Measurements from ENCODE around the gene BSN.

Gene BSN

GRCh38 chr3:49711489-49711888, 157.2 kb downstream of the BSN start:
- Histone ChIP-seq H3K9me3 (ENCODE audit: insufficient read depth, low read length) (no peaks in the 10 kb centered on the region), H3K79me2 (ENCODE audit: insufficient read depth, low read length) (no peaks in the 10 kb centered on the region), H3F3A (ENCODE audit: insufficient read depth) (no peaks in the 10 kb centered on the region), H2AFZ (ENCODE audit: low read depth, low read length, severe bottlenecking) (no peak overlapping the region), H3K9me2 (replicated peaks; ENCODE audit: insufficient read depth, low read length) (no peaks in the 10 kb centered on the region), H3K9ac (ENCODE audit: low read length) (no peak overlapping the region), H3K27ac (ENCODE audit: low read depth, low read length) (no peak overlapping the region), H3K27me3 (ENCODE audit: low read length) (no peaks in the 10 kb centered on the region), H3K4me2 (ENCODE audit: low read depth, low read length, poor library complexity, severe bottlenecking) (no peak overlapping the region), H4K20me1 (ENCODE audit: low read depth, low read length) (no peaks in the 10 kb centered on the region), H3K4me3 (ENCODE audit: insufficient read depth, low read length, poor library complexity, severe bottlenecking) (no peak overlapping the region), H3K36me3 (ENCODE audit: low read length) (no peaks in the 10 kb centered on the region)
- TF ChIP-seq EZH2phosphoT487 (conservative IDR thresholded peaks at IDR 0.05; ENCODE audit: low read length) (no peak), CTCF (IDR thresholded peaks at IDR 0.05; ENCODE audit: insufficient read depth, low read length, poor library complexity, severe bottlenecking) (no peak)

- no peaks in the 10 kb centered on the region for H3K9me3 ChIP-seq (ENCODE audit: insufficient read depth, low read length)
- H3K79me2 ChIP-seq (ENCODE audit: insufficient read depth, low read length), result no peaks in the 10 kb centered on the region
- no peak overlapping the region for H3K4me2 ChIP-seq (ENCODE audit: low read depth, low read length, poor library complexity, severe bottlenecking)
- no peak overlapping the region for H2AFZ ChIP-seq (ENCODE audit: low read depth, low read length, severe bottlenecking)
- H3K9ac ChIP-seq (ENCODE audit: low read length), result no peak overlapping the region
- no peak overlapping the region for H3K4me3 ChIP-seq (ENCODE audit: insufficient read depth, low read length, poor library complexity, severe bottlenecking)
- no peaks in the 10 kb centered on the region for H4K20me1 ChIP-seq (ENCODE audit: low read depth, low read length)
- H3K27me3 ChIP-seq (ENCODE audit: low read length), result no peaks in the 10 kb centered on the region
- no peaks in the 10 kb centered on the region for H3K36me3 ChIP-seq (ENCODE audit: low read length)
- no peaks in the 10 kb centered on the region for H3K9me2 ChIP-seq (replicated peaks; ENCODE audit: insufficient read depth, low read length)
- H3F3A ChIP-seq (ENCODE audit: insufficient read depth), result no peaks in the 10 kb centered on the region
- TF ChIP-seq CTCF (IDR thresholded peaks at IDR 0.05; ENCODE audit: insufficient read depth, low read length, poor library complexity, severe bottlenecking) (no peak), EZH2phosphoT487 (conservative IDR thresholded peaks at IDR 0.05; ENCODE audit: low read length) (no peak)
- H3K27ac ChIP-seq (ENCODE audit: low read depth, low read length), result no peak overlapping the region
These were observed 157.9 kb downstream of the BSN start for GRCh38 chr3:49712166-49712565.

- Histone ChIP-seq H3K4me3 (ENCODE audit: insufficient read depth, low read length, poor library complexity, severe bottlenecking) (no peak overlapping the region), H3K79me2 (ENCODE audit: insufficient read depth, low read length) (no peaks in the 10 kb centered on the region), H3K27me3 (ENCODE audit: low read length) (no peaks in the 10 kb centered on the region), H3K9me3 (ENCODE audit: insufficient read depth, low read length) (no peaks in the 10 kb centered on the region), H3K27ac (ENCODE audit: low read depth, low read length) (no peak overlapping the region), H3K4me2 (ENCODE audit: low read depth, low read length, poor library complexity, severe bottlenecking) (no peak overlapping the region), H4K20me1 (ENCODE audit: low read depth, low read length) (no peaks in the 10 kb centered on the region), H3F3A (ENCODE audit: insufficient read depth) (no peaks in the 10 kb centered on the region), H3K9ac (ENCODE audit: low read length) (no peak overlapping the region), H3K9me2 (replicated peaks; ENCODE audit: insufficient read depth, low read length) (no peaks in the 10 kb centered on the region), H3K36me3 (ENCODE audit: low read length) (no peaks in the 10 kb centered on the region), H2AFZ (ENCODE audit: low read depth, low read length, severe bottlenecking) (no peak overlapping the region)
- TF ChIP-seq EZH2phosphoT487 (conservative IDR thresholded peaks at IDR 0.05; ENCODE audit: low read length) (no peak), CTCF (IDR thresholded peaks at IDR 0.05; ENCODE audit: insufficient read depth, low read length, poor library complexity, severe bottlenecking) (no peak)
These were observed 158.5 kb downstream of the BSN start for GRCh38 chr3:49712631-49713317.

Data from SU-DHL-6 (cell line).